Mucosa of descending colon (tissue), 3 donors: ENCODE data around the gene LRRC47. TPM values are rescaled to one million over a fixed set of nuclear protein-coding genes. Genes with fewer than 3 reads are reported as not detected.

Experiments
- ATAC-seq: fragments of 200-7000 bp; cut with Tn5 transposase; one replicate; pipeline ENCODE4 v1.9.1; 2020; ENCODE audit warnings: mild to moderate bottlenecking, moderate library complexity
- DNase-seq, 3 donors: peaks; one replicate each; pipeline ENCODE4 v3.0.0-alpha.2; 2020
- H3K36me3 ChIP-seq: fragments of 200-600 bp; one replicate; pipeline ENCODE4 v1.8.0; 2021; ENCODE audit warnings: low read depth, mild to moderate bottlenecking
- H3K4me1 ChIP-seq: fragments of 200-600 bp; one replicate; pipeline ENCODE4 v1.8.0; 2021; ENCODE audit warnings: low read depth, mild to moderate bottlenecking
- H3K4me3 ChIP-seq: fragments of 200-600 bp; one replicate; pipeline ENCODE4 v1.8.0; 2021; ENCODE audit warnings: mild to moderate bottlenecking
- H3K9me3 ChIP-seq: fragments of 200-600 bp; one replicate; pipeline ENCODE4 v1.8.0; 2021; ENCODE audit warnings: mild to moderate bottlenecking
- intact Hi-C, 2 donors: fragments of 100-400 bp; cut with DNase I in 1 of 2; cut with micrococcal nuclease in 1 of 2; formaldehyde crosslinking; loops; one replicate each; pipeline versions ENCODE4 v1.11.0 to v1.11.1; 2022; cut with DNase I, micrococcal nuclease
- total RNA-seq, 3 donors: library from RNA; stranded (reverse); fragmentation: NEBNext Ultra II Directional in 2 of 3; extraction: Animal tissue kit (Norgen Biotek cat#: 25700) in 2 of 3; gene quantifications; one replicate each; pipeline versions ENCODE4 v1.2.1 to v1.2.4, GENCODE V29; 2021 to 2023
- TF ChIP-seq, protein P1 (sequence below): fragments of 200-600 bp; IDR thresholded peaks from one replicate; pipeline ENCODE4 v1.8.0; 2022; ENCODE audit warnings: antibody characterized with exemption, mild to moderate bottlenecking
- donor health status: DM: no; HTN: no; CAD: no; lungs with moderate emphysema.
- donor health status: DM: no; HTN: no; CAD: no.
- donor health status: DM: no; HTN: yes; CAD: no.

Gene LRRC47
- total RNA-seq, 3 donors from 2014 or later, result 33.2 to 58.9 (median 34.7) TPM

- no peak for DNase-seq
- no peak for ATAC-seq
- no peaks in the 10 kb centered on the region for H3K9me3 ChIP-seq
These were observed 29.1 kb upstream of the LRRC47 start for GRCh38 chr1:3825356-3825755.

GRCh38 chr1:3824650-3825049 lies 28.4 kb upstream of the LRRC47 start:
- intact Hi-C loops, result no loop called here
- ATAC-seq (no peak), DNase-seq (no peak)
- H3K9me3 ChIP-seq, result no peaks in the 10 kb centered on the region
- no peaks in the 10 kb centered on the region for H3K36me3 ChIP-seq
- no peak overlapping the region for H3K4me3 ChIP-seq
- TF ChIP-seq, protein P1, sequence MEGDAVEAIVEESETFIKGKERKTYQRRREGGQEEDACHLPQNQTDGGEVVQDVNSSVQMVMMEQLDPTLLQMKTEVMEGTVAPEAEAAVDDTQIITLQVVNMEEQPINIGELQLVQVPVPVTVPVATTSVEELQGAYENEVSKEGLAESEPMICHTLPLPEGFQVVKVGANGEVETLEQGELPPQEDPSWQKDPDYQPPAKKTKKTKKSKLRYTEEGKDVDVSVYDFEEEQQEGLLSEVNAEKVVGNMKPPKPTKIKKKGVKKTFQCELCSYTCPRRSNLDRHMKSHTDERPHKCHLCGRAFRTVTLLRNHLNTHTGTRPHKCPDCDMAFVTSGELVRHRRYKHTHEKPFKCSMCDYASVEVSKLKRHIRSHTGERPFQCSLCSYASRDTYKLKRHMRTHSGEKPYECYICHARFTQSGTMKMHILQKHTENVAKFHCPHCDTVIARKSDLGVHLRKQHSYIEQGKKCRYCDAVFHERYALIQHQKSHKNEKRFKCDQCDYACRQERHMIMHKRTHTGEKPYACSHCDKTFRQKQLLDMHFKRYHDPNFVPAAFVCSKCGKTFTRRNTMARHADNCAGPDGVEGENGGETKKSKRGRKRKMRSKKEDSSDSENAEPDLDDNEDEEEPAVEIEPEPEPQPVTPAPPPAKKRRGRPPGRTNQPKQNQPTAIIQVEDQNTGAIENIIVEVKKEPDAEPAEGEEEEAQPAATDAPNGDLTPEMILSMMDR, result no peak
- H3K4me1 ChIP-seq, result no peaks in the 10 kb centered on the region

More at GRCh38 chr1:3825356-3825755, 29.1 kb upstream of the LRRC47 start:
- Histone ChIP-seq H3K4me1 (no peaks in the 10 kb centered on the region), H3K4me3 (no peak overlapping the region), H3K36me3 (no peaks in the 10 kb centered on the region)
- intact Hi-C loops, result no loop called here
- TF ChIP-seq, protein P1, result no peak

GRCh38 chr1:3822421-3822820 lies 26.1 kb upstream of the LRRC47 start:
- DNase-seq (no peak), ATAC-seq (no peak)
- TF ChIP-seq, protein P1, result no peak
- H3K4me1 ChIP-seq, result no peaks in the 10 kb centered on the region
- H3K36me3 ChIP-seq, result no peaks in the 10 kb centered on the region
- H3K4me3 ChIP-seq, result no peak overlapping the region
- H3K9me3 ChIP-seq, result no peaks in the 10 kb centered on the region
- intact Hi-C loops, result no loop called here

- TF ChIP-seq, protein P1, result no peak
These were observed 25.6 kb upstream of the LRRC47 start for GRCh38 chr1:3821908-3822307.

DNA sequence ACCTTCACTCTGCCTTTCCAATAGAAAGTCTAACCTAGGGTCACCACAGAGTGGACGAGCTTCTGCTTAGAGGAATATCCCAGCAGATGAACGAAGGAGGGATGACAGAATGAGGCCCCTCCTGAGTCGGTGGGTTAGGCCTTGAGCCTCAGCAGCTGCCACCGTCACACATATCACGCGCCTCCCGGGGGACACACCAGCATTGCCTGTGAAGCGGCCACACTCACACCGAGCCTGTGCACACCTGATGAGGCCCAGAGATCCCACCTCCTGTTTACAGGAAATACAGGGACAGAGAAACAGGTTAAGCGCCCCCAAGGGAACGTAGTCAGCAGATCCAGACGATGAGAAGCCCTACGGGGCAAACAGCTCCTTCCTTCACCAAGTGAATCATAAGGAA lies 25.1 kb upstream of the LRRC47 start:
- no peaks in the 10 kb centered on the region for H3K36me3 ChIP-seq
- ATAC-seq (no peak), DNase-seq (no peak)
- intact Hi-C loops, result no loop called here
- no peaks in the 10 kb centered on the region for H3K9me3 ChIP-seq
- TF ChIP-seq, protein P1, result no peak
- no peak overlapping the region for H3K4me3 ChIP-seq
- no peaks in the 10 kb centered on the region for H3K4me1 ChIP-seq

More at GRCh38 chr1:3821908-3822307, 25.6 kb upstream of the LRRC47 start:
- Histone ChIP-seq H3K9me3 (no peaks in the 10 kb centered on the region), H3K36me3 (no peaks in the 10 kb centered on the region), H3K4me1 (no peaks in the 10 kb centered on the region), H3K4me3 (no peak overlapping the region)
- ATAC-seq, result no peak
- DNase-seq, result no peak
- intact Hi-C loops, result no loop called here

- ATAC-seq, result no peak
- TF ChIP-seq, protein P1, result no peak
- H3K36me3 ChIP-seq, result no peaks in the 10 kb centered on the region
These were observed 24.7 kb upstream of the LRRC47 start for GRCh38 chr1:3821004-3821403.

More at GRCh38 chr1:3821004-3821403, 24.7 kb upstream of the LRRC47 start:
- H3K4me1 ChIP-seq, result no peaks in the 10 kb centered on the region
- no peak overlapping the region for H3K4me3 ChIP-seq
- DNase-seq, result no peak
- intact Hi-C loops, result no loop called here
- no peaks in the 10 kb centered on the region for H3K9me3 ChIP-seq
